Parathyroid adenoma (tissue), 2 donors: ENCODE results near the gene NLGN1.

Experiments
- H2AFZ ChIP-seq: fragments of 300-600 bp; sonication (generic); one replicate; pipeline ENCODE4 v1.7.0; 2017; ENCODE audit warnings: antibody characterized with exemption, mild to moderate bottlenecking
- H3K27ac ChIP-seq: fragments of 300-600 bp; sonication (generic); one replicate; pipeline ENCODE4 v1.7.0; 2017
- H3K27me3 ChIP-seq: fragments of 300-600 bp; sonication (generic); one replicate; pipeline ENCODE4 v1.7.0; 2017; ENCODE audit warnings: low read length; ENCODE audit not compliant: control insufficient read depth, insufficient read depth
- H3K36me3 ChIP-seq: fragments of 300-600 bp; sonication (generic); one replicate; pipeline ENCODE4 v1.7.0; 2017; ENCODE audit warnings: low read length; ENCODE audit not compliant: control insufficient read depth, insufficient read depth
- H3K4me1 ChIP-seq: fragments of 300-600 bp; sonication (generic); one replicate; pipeline ENCODE4 v1.7.0; 2017; ENCODE audit warnings: control low read depth
- H3K4me2 ChIP-seq: fragments of 300-600 bp; sonication (generic); one replicate; pipeline ENCODE4 v1.7.0; 2017; ENCODE audit warnings: low read length
- H3K4me3 ChIP-seq: fragments of 300-600 bp; sonication (generic); one replicate; pipeline ENCODE4 v1.7.0; 2017; ENCODE audit warnings: low read depth, low read length
- H3K79me2 ChIP-seq: fragments of 300-600 bp; sonication (generic); one replicate; pipeline ENCODE4 v1.7.0; 2017; ENCODE audit warnings: control low read depth
- H3K9ac ChIP-seq: fragments of 300-600 bp; sonication (generic); one replicate; pipeline ENCODE4 v1.7.0; 2017; ENCODE audit warnings: mild to moderate bottlenecking
- H3K9me3 ChIP-seq: fragments of 300-600 bp; sonication (generic); one replicate; pipeline ENCODE4 v1.7.0; 2017; ENCODE audit warnings: low read length; ENCODE audit not compliant: control insufficient read depth
- TF ChIP-seq, protein P1 (sequence below): fragments of 300-600 bp; sonication (generic); IDR thresholded peaks from one replicate; pipeline ENCODE4 v1.7.0; 2017; ENCODE audit warnings: antibody characterized with exemption, mild to moderate bottlenecking
- donor health status: primary hyperparathyroidism.

NLGN1 gene

GRCh38 chr3:173404156-173404555, 6.6 kb downstream of the NLGN1 start:
- no peak overlapping the region for H3K4me2 ChIP-seq
- H3K27me3 ChIP-seq = no peaks in the 10 kb centered on the region
- H3K27ac ChIP-seq = no peak overlapping the region
- H3K4me3 ChIP-seq = no peak overlapping the region
- H2AFZ ChIP-seq = no peak overlapping the region
- H3K4me1 ChIP-seq = no peaks in the 10 kb centered on the region
- TF ChIP-seq, protein P1, sequence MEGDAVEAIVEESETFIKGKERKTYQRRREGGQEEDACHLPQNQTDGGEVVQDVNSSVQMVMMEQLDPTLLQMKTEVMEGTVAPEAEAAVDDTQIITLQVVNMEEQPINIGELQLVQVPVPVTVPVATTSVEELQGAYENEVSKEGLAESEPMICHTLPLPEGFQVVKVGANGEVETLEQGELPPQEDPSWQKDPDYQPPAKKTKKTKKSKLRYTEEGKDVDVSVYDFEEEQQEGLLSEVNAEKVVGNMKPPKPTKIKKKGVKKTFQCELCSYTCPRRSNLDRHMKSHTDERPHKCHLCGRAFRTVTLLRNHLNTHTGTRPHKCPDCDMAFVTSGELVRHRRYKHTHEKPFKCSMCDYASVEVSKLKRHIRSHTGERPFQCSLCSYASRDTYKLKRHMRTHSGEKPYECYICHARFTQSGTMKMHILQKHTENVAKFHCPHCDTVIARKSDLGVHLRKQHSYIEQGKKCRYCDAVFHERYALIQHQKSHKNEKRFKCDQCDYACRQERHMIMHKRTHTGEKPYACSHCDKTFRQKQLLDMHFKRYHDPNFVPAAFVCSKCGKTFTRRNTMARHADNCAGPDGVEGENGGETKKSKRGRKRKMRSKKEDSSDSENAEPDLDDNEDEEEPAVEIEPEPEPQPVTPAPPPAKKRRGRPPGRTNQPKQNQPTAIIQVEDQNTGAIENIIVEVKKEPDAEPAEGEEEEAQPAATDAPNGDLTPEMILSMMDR = no peak
- H3K79me2 ChIP-seq = no peaks in the 10 kb centered on the region
- H3K9me3 ChIP-seq = no peaks in the 10 kb centered on the region
- H3K36me3 ChIP-seq = no peaks in the 10 kb centered on the region
- no peak overlapping the region for H3K9ac ChIP-seq

GRCh38 chr3:173410436-173410835, 12.9 kb downstream of the NLGN1 start:
- no peak overlapping the region for H3K4me3 ChIP-seq
- no peaks in the 10 kb centered on the region for H3K36me3 ChIP-seq
- H3K9me3 ChIP-seq = no peaks in the 10 kb centered on the region
- H3K27me3 ChIP-seq = no peaks in the 10 kb centered on the region
- no peak overlapping the region for H3K27ac ChIP-seq
- no peaks in the 10 kb centered on the region for H3K4me1 ChIP-seq
- TF ChIP-seq, protein P1 = no peak
- no peak overlapping the region for H2AFZ ChIP-seq
- H3K9ac ChIP-seq = no peak overlapping the region
- H3K79me2 ChIP-seq = no peaks in the 10 kb centered on the region
- no peak overlapping the region for H3K4me2 ChIP-seq

GRCh38 chr3:173410849-173411248, 13.3 kb downstream of the NLGN1 start:
- H3K36me3 ChIP-seq = no peaks in the 10 kb centered on the region
- no peaks in the 10 kb centered on the region for H3K9me3 ChIP-seq
- H3K4me3 ChIP-seq = no peak overlapping the region
- no peaks in the 10 kb centered on the region for H3K79me2 ChIP-seq
- H3K4me1 ChIP-seq = no peaks in the 10 kb centered on the region
- no peak overlapping the region for H3K4me2 ChIP-seq
- TF ChIP-seq, protein P1 = no peak
- no peak overlapping the region for H3K9ac ChIP-seq
- H3K27ac ChIP-seq = no peak overlapping the region
- no peak overlapping the region for H2AFZ ChIP-seq
- no peaks in the 10 kb centered on the region for H3K27me3 ChIP-seq

DNA sequence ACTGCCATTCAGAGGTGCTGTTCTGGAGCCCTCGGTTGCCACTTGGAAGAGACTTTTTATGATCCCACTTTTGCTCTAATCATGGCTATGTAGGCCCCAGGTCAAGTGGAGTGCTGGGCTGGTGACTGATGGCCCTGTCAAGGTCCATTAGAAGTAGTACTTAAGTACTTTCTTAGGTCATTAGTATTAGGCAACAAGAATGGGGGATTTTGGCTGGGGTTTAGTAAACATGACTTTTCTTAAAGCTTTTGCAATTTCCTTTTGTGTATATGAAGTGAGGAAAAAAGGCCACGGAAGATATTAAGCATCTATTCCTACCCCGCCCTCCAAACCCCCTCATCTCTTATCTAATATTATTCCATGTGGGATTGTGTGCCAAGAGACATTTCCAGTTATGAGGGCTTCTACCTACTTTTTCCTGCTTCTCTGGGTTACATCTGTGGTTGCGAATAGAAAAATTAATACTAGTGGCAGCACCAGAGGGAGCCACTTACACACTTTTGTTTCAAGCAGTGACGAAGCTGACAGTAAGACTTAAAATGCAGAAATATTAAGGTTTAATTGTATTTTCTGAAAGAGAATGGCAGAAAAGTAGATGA, 13.9 kb downstream of the NLGN1 start:
- no peak overlapping the region for H2AFZ ChIP-seq
- H3K4me3 ChIP-seq = no peak overlapping the region
- no peaks in the 10 kb centered on the region for H3K4me1 ChIP-seq
- no peak overlapping the region for H3K4me2 ChIP-seq
- H3K9ac ChIP-seq = no peak overlapping the region
- TF ChIP-seq, protein P1 = no peak
- no peaks in the 10 kb centered on the region for H3K27me3 ChIP-seq
- H3K79me2 ChIP-seq = no peaks in the 10 kb centered on the region
- no peaks in the 10 kb centered on the region for H3K9me3 ChIP-seq
- no peak overlapping the region for H3K27ac ChIP-seq
- no peaks in the 10 kb centered on the region for H3K36me3 ChIP-seq

DNA sequence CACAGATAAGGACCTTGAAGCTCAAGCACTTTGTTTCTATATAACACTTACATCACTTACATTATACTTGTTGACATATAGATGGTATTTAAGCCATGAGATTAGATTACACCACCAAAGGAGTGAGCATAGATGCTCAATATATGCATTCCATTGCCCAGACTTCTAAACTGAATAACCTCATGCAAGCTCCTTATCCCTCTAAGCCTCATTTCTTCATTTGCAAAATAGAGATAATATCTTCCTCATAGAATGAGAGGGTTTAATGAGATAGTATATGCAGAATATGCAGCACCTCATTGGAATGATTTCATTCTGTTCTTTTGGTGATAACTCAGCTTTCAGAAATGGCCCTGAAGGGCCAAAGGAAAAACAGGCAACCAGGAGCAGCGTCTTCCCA, 18.5 kb downstream of the NLGN1 start:
- no peaks in the 10 kb centered on the region for H3K4me1 ChIP-seq
- H3K4me3 ChIP-seq = no peak overlapping the region
- TF ChIP-seq, protein P1 = no peak
- no peak overlapping the region for H2AFZ ChIP-seq
- no peaks in the 10 kb centered on the region for H3K79me2 ChIP-seq
- H3K9ac ChIP-seq = no peak overlapping the region
- no peak overlapping the region for H3K4me2 ChIP-seq
- H3K27me3 ChIP-seq = no peaks in the 10 kb centered on the region
- H3K9me3 ChIP-seq = no peaks in the 10 kb centered on the region
- H3K36me3 ChIP-seq = no peaks in the 10 kb centered on the region
- no peak overlapping the region for H3K27ac ChIP-seq
